22Rv1 (cell line): ENCODE results near the gene CCDC92.

Experiments
- H3K27ac ChIP-seq: fragments of 450-650 bp; 2 replicates; pipeline ENCODE4 v1.5.1; 2017
- CTCF ChIP-seq: fragments of 450-650 bp; IDR thresholded peaks from 2 replicates; pipeline ENCODE4 v1.5.1; 2017; ENCODE audit warnings: mild to moderate bottlenecking
- ZFX ChIP-seq: fragments of 450-650 bp; IDR thresholded peaks from 2 replicates; pipeline ENCODE4 v1.6.1; 2017; ENCODE audit warnings: antibody characterized with exemption, borderline replicate concordance

The CCDC92 gene

DNA sequence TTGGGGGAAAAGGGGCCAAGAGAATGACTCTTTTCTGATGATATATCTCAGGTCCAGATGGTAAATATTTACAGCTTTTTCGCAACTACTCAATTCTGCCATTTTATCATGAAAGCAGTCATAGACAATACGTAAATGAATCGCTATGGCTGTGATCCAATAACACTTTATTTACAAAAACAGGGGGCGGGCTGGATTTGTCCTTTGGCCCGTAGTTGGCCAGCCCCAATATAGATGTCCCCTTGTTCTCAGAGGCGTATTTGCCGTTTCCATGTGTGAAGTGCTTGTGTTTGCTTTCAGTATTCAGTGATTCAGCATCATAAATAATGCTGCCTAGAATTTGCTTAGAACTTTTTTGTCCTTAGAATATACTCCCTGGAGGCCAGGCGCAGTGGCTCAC lies 77.2 kb downstream of the CCDC92 start:
- TF ChIP-seq ZFX (no peak), CTCF (no peak)
- H3K27ac ChIP-seq: no peak overlapping the region

- no peak for TF ChIP-seq CTCF
- H3K27ac ChIP-seq: no peak overlapping the region
Measured at GRCh38 chr12:123894823-123895345, 77.7 kb downstream of the CCDC92 start.

- TF ChIP-seq ZFX (no peak), CTCF (no peak)
- H3K27ac ChIP-seq: no peak overlapping the region
Measured at GRCh38 chr12:123893276-123893675, 79.4 kb downstream of the CCDC92 start.

DNA sequence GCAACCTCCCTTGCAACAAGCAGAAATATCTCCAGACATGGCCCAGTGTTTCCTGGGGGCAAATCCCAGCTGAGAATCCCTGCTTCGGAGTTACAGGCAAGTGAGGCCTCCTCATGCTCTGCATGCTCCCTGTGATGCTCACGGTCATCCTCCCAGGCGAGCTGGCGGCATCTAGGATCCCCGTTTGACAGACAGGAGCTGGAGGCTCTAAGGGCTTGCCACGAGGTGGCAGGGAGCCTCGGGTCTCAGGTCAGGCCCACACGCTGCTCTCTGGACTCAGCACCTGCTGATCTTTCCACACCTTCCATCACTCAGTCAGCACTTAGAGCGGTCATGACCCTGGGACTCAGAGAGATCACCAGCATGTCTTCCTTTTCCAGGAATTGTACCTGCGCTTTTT lies 79.8 kb downstream of the CCDC92 start:
- TF ChIP-seq CTCF (no peak), ZFX (no peak)
- no peak overlapping the region for H3K27ac ChIP-seq

GRCh38 chr12:123892180-123892559 lies 80.5 kb downstream of the CCDC92 start:
- no peak for TF ChIP-seq ZFX
- H3K27ac ChIP-seq: no peak overlapping the region

DNA sequence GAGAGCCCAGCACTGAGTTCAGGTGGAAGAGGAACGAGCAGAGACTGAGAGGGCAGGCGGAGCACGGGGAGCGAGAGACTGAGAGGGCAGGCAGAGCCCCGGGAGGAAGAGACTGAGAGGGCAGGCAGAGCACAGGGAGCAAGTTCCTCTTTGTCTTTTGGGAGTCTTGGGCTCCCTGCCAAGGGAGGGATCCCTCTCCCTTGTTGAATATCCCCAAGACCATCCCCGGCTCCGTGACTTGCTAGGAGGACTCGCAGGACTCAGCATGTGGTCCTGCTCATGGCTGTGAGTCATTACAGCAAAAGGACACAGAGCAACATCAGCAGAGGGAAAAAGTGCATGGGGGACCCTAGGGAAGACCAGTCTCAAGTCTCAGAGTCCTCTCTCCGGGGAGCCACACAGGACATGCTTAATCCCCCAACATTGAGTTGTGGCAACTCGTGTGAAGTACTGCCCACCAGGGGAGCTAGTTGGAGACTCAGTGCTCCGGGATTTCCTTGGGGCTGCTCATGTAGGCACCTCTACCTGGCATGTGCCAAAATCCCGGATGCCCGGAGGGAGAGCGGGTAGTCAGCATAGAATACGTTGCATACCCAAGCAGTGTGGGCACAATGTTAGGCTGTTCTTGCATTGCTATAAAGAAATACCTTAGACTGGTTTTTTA lies 81.0 kb downstream of the CCDC92 start:
- no peak overlapping the region for H3K27ac ChIP-seq

GRCh38 chr12:123891011-123891410 lies 81.6 kb downstream of the CCDC92 start:
- H3K27ac ChIP-seq: no peak overlapping the region
- TF ChIP-seq ZFX (no peak), CTCF (no peak)

More for the DNA sequence above, 81.0 kb downstream of the CCDC92 start:
- TF ChIP-seq ZFX (no peak), CTCF (no peak)

DNA sequence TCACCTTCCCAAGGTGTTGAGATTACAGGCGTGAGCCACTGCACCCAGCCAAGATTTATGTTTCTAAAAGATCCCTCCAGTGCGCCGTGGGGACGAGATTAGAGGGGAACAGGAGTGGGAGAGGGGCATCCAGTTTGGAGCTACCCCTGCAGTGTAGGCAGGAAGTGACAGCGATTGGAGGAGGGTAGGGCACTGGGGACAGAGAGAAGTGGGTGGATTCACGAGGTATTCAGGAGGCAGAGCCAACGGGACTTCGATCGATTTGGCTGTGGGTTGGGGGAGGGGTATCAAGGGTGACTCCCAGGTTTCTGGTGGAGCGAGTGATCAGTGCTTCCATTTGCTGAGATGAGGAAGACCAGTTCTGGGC lies 82.1 kb downstream of the CCDC92 start:
- TF ChIP-seq ZFX: no peak
- TF ChIP-seq CTCF: no peak
- H3K27ac ChIP-seq: no peak overlapping the region
